ENCODE data around the gene FOXJ2. TPM values are rescaled to one million over a fixed set of nuclear protein-coding genes. Genes with fewer than 3 reads are reported as not detected.
A peak's percentile ranks its signal among the peaks of the same experiment; 100 is the strongest.

The FOXJ2 gene
- total and polyA plus RNA-seq, 10 of the 15 experiments (the other 5 are each of a cell fraction or from before 2014, with no cell fraction given): 1.4 to 9.3 (median 4.8) TPM

DNA sequence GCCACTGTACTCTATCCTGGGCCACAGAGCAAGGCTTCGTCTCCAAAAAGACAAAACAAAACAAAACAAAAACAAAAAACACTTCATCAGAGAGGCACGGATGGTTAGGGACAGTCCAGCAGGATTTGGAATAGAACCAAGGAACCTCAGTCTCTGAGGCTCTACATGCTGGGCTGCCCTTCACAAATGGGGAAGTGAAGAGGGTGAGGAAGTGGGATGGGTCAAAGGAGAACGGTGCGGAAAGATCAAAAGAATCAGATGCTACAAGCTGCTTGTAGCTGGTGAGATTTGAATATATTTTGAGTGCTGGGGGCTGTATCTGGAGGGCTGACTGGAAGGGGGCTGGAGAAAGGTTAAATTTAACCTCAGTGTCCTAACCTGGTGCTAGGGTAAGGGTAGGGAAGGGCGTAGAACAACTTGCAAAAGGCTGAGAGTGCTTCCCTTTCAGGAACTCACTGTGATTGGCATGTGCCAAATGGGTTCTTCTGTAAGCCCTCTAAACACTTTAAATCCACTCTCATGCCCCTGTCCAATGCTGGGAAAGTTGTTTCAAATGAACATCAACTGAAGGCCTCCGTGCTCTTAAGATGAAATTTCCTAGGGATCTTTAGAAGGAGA is 4.6 kb downstream of the FOXJ2 start (continued):
- TF ChIP-seq, protein P1, sequence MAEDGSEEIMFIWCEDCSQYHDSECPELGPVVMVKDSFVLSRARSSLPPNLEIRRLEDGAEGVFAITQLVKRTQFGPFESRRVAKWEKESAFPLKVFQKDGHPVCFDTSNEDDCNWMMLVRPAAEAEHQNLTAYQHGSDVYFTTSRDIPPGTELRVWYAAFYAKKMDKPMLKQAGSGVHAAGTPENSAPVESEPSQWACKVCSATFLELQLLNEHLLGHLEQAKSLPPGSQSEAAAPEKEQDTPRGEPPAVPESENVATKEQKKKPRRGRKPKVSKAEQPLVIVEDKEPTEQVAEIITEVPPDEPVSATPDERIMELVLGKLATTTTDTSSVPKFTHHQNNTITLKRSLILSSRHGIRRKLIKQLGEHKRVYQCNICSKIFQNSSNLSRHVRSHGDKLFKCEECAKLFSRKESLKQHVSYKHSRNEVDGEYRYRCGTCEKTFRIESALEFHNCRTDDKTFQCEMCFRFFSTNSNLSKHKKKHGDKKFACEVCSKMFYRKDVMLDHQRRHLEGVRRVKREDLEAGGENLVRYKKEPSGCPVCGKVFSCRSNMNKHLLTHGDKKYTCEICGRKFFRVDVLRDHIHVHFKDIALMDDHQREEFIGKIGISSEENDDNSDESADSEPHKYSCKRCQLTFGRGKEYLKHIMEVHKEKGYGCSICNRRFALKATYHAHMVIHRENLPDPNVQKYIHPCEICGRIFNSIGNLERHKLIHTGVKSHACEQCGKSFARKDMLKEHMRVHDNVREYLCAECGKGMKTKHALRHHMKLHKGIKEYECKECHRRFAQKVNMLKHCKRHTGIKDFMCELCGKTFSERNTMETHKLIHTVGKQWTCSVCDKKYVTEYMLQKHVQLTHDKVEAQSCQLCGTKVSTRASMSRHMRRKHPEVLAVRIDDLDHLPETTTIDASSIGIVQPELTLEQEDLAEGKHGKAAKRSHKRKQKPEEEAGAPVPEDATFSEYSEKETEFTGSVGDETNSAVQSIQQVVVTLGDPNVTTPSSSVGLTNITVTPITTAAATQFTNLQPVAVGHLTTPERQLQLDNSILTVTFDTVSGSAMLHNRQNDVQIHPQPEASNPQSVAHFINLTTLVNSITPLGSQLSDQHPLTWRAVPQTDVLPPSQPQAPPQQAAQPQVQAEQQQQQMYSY (CRISPR knock-in tag; IDR thresholded peaks at IDR 0.05): no peak
- TF ChIP-seq RELA (IDR thresholded peaks at IDR 0.05; ENCODE audit: borderline replicate concordance, partially characterized antibody) (no peak), MYB (IDR thresholded peaks at IDR 0.05; ENCODE audit: borderline replicate concordance, low read depth, low read length) (no peak), CHD2 (IDR thresholded peaks at IDR 0.05; ENCODE audit: borderline replicate concordance, low read depth, low read length) (no peak), CBX3 (IDR thresholded peaks at IDR 0.05; ENCODE audit: borderline replicate concordance, low read depth) (no peak), TCF7 (IDR thresholded peaks at IDR 0.05; ENCODE audit: borderline replicate concordance) (peak; percentile 77), ZNF384 (IDR thresholded peaks at IDR 0.05; ENCODE audit: borderline replicate concordance, low read depth, low read length) (no peak), MEF2A (IDR thresholded peaks at IDR 0.05; ENCODE audit: insufficient read depth, low read depth, low read length) (no peak), NBN (IDR thresholded peaks at IDR 0.05) (0 out of 2 replicates have a peak, but pooled peaks have one; percentile 48), BMI1 (IDR thresholded peaks at IDR 0.05; ENCODE audit: borderline replicate concordance) (no peak), KDM1A (IDR thresholded peaks at IDR 0.05; ENCODE audit: borderline replicate concordance) (no peak), JUNB (IDR thresholded peaks at IDR 0.05) (no peak), WRNIP1 (IDR thresholded peaks at IDR 0.05; ENCODE audit: borderline replicate concordance, low read depth, low read length) (no peak), HDAC2 (IDR thresholded peaks at IDR 0.05) (no peak), SUPT20H (IDR thresholded peaks at IDR 0.05; ENCODE audit: borderline replicate concordance, control insufficient read depth, low read depth, low read length) (no peak), POLR2AphosphoS2 (IDR thresholded peaks at IDR 0.05; ENCODE audit: low read depth, low read length) (no peak), YY1 (IDR thresholded peaks at IDR 0.05; ENCODE audit: low read depth, low read length) (no peak), DPF2 (IDR thresholded peaks at IDR 0.05) (no peak), NRF1 (conservative IDR thresholded peaks at IDR 0.05; ENCODE audit: low read depth, low read length) (no peak), CREB1 (IDR thresholded peaks at IDR 0.05; ENCODE audit: low read depth) (no peak)
- TF ChIP-seq, protein P2, sequence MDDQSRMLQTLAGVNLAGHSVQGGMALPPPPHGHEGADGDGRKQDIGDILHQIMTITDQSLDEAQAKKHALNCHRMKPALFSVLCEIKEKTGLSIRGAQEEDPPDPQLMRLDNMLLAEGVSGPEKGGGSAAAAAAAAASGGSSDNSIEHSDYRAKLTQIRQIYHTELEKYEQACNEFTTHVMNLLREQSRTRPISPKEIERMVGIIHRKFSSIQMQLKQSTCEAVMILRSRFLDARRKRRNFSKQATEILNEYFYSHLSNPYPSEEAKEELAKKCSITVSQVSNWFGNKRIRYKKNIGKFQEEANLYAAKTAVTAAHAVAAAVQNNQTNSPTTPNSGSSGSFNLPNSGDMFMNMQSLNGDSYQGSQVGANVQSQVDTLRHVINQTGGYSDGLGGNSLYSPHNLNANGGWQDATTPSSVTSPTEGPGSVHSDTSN (IDR thresholded peaks at IDR 0.05; ENCODE audit: insufficient replicate concordance, low read depth, low read length): peak; percentile 74
- TF ChIP-seq, protein P3, sequence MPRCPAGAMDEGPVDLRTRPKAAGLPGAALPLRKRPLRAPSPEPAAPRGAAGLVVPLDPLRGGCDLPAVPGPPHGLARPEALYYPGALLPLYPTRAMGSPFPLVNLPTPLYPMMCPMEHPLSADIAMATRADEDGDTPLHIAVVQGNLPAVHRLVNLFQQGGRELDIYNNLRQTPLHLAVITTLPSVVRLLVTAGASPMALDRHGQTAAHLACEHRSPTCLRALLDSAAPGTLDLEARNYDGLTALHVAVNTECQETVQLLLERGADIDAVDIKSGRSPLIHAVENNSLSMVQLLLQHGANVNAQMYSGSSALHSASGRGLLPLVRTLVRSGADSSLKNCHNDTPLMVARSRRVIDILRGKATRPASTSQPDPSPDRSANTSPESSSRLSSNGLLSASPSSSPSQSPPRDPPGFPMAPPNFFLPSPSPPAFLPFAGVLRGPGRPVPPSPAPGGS (IDR thresholded peaks at IDR 0.05; ENCODE audit: borderline replicate concordance, insufficient read depth, low read depth, low read length, poor library complexity, severe bottlenecking): no peak
- TF ChIP-seq, protein P4, sequence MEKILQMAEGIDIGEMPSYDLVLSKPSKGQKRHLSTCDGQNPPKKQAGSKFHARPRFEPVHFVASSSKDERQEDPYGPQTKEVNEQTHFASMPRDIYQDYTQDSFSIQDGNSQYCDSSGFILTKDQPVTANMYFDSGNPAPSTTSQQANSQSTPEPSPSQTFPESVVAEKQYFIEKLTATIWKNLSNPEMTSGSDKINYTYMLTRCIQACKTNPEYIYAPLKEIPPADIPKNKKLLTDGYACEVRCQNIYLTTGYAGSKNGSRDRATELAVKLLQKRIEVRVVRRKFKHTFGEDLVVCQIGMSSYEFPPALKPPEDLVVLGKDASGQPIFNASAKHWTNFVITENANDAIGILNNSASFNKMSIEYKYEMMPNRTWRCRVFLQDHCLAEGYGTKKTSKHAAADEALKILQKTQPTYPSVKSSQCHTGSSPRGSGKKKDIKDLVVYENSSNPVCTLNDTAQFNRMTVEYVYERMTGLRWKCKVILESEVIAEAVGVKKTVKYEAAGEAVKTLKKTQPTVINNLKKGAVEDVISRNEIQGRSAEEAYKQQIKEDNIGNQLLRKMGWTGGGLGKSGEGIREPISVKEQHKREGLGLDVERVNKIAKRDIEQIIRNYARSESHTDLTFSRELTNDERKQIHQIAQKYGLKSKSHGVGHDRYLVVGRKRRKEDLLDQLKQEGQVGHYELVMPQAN (conservative IDR thresholded peaks at IDR 0.05): no peak
